Measurements from ENCODE around the gene SMURF2.

DNA sequence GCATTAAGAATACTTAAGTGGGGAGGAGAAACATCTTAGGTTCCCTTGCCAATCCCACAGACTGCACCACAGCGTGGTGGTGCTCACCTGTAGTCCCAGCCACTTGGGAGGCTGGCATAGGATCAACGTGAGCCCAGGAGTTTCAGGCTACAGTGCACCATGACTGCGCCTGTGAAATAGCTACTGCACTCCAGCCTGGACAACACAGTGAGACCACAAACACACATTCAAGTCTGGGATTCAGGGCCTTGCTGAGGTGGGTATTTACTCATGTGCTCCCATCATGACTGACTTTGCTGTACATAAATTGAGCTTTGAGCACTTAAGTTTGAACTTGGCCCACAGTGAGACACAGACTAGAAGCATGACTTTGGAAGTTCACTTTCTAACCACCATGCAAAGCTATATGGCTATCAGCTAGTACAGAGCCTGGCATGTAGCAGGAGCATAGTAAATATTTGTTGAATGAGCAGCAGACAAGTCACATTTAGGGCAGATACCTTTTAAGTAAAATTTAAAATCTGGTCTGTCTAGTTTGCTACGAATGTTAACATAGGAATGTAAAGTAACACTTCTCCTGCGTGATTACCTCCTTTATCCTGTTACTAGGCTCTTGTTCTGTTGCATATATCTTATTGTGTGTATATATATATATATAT lies 121.9 kb downstream of the SMURF2 start:
- TF ChIP-seq, protein P1, sequence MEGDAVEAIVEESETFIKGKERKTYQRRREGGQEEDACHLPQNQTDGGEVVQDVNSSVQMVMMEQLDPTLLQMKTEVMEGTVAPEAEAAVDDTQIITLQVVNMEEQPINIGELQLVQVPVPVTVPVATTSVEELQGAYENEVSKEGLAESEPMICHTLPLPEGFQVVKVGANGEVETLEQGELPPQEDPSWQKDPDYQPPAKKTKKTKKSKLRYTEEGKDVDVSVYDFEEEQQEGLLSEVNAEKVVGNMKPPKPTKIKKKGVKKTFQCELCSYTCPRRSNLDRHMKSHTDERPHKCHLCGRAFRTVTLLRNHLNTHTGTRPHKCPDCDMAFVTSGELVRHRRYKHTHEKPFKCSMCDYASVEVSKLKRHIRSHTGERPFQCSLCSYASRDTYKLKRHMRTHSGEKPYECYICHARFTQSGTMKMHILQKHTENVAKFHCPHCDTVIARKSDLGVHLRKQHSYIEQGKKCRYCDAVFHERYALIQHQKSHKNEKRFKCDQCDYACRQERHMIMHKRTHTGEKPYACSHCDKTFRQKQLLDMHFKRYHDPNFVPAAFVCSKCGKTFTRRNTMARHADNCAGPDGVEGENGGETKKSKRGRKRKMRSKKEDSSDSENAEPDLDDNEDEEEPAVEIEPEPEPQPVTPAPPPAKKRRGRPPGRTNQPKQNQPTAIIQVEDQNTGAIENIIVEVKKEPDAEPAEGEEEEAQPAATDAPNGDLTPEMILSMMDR (IDR thresholded peaks at IDR 0.05) = no peak
- TF ChIP-seq, protein P2, sequence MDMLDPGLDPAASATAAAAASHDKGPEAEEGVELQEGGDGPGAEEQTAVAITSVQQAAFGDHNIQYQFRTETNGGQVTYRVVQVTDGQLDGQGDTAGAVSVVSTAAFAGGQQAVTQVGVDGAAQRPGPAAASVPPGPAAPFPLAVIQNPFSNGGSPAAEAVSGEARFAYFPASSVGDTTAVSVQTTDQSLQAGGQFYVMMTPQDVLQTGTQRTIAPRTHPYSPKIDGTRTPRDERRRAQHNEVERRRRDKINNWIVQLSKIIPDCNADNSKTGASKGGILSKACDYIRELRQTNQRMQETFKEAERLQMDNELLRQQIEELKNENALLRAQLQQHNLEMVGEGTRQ (IDR thresholded peaks at IDR 0.05) = no peak
- TF ChIP-seq CHD4 (IDR thresholded peaks at IDR 0.05; ENCODE audit: borderline replicate concordance) (no peak), POLR2A (IDR thresholded peaks at IDR 0.05; ENCODE audit: low read length) (no peak), EP300 (IDR thresholded peaks at IDR 0.05) (no peak), CHD2 (IDR thresholded peaks at IDR 0.05; ENCODE audit: low read length, partially characterized antibody) (no peak), ZFP36 (IDR thresholded peaks at IDR 0.05; ENCODE audit: borderline replicate concordance, partially characterized antibody) (no peak), SREBF2 (IDR thresholded peaks at IDR 0.05) (no peak), RAD21 (conservative IDR thresholded peaks at IDR 0.05 in 1 of 2, IDR thresholded peaks at IDR 0.05 in 1 of 2) (no peak), POLR2AphosphoS2 (conservative IDR thresholded peaks at IDR 0.05; ENCODE audit: low read length) (no peak), JUN (IDR thresholded peaks at IDR 0.05) (no peak)
